Neural cell (in vitro differentiated cells): ENCODE data around the gene ZNF577.

Experiments
- CTCF ChIP-seq: fragments of 450-650 bp; IDR thresholded peaks from 2 replicates; pipeline ENCODE4 v1.5.1; 2014; ENCODE audit warnings: antibody characterized with exemption, mild to moderate bottlenecking, moderate library complexity; ENCODE audit not compliant: poor library complexity, severe bottlenecking
- EP300 ChIP-seq: fragments of 450-650 bp; conservative IDR thresholded peaks from 2 replicates; pipeline ENCODE4 v1.6.1; 2014; ENCODE audit warnings: antibody characterized with exemption, mild to moderate bottlenecking, moderate library complexity; ENCODE audit not compliant: poor library complexity, severe bottlenecking
- EZH2 ChIP-seq: fragments of 200-600, 300-800 bp; shearing (Covaris generic), sonication (generic); IDR thresholded peaks from 2 replicates; pipeline ENCODE4 v1.6.1; 2014; ENCODE audit warnings: antibody characterized with exemption, low read length, borderline replicate concordance, mild to moderate bottlenecking; ENCODE audit not compliant: insufficient read depth, poor library complexity, severe bottlenecking
- POLR2AphosphoS5 ChIP-seq: IDR thresholded peaks from 2 replicates; pipeline ENCODE4 v1.6.1; 2012
- REST ChIP-seq: IDR thresholded peaks from 2 replicates; pipeline ENCODE4 v1.6.1; 2012; ENCODE audit warnings: borderline replicate concordance

- TF ChIP-seq POLR2AphosphoS5 (no peak), CTCF (no peak), EP300 (no peak), REST (no peak), EZH2 (no peak)
These were observed 34.2 kb upstream of the ZNF577 start for GRCh38 chr19:51921949-51922348.
